GM12865 (cell line): ENCODE measurements around the gene TH.
"Not testable (repeated sequence)": the region's sequence is repeated elsewhere in the genome, so short reads cannot be mapped to it uniquely, and the experiment has no call there.

Experiments used
- DNase-seq: peaks from one replicate; pipeline ENCODE4 v3.0.0; 2010; ENCODE audit warnings: low read depth
- H3K4me3 ChIP-seq: 2 replicates; pipeline ENCODE4 v1.5.1; 2011; ENCODE audit warnings: mild to moderate bottlenecking, low read depth, low read length, control low read depth
- TF ChIP-seq, protein P1 (sequence below): IDR thresholded peaks from 2 replicates; pipeline ENCODE4 v1.5.1; 2011; ENCODE audit warnings: low read length, control low read depth, low read depth, inconsistent platforms; ENCODE audit not compliant: insufficient read depth; ENCODE audit errors: missing control alignments

TH gene

GRCh38 chr11:2180347-2180746 is 8.7 kb upstream of the TH start:
- no peak for DNase-seq
- no peak overlapping the region for H3K4me3 ChIP-seq
- TF ChIP-seq, protein P1, sequence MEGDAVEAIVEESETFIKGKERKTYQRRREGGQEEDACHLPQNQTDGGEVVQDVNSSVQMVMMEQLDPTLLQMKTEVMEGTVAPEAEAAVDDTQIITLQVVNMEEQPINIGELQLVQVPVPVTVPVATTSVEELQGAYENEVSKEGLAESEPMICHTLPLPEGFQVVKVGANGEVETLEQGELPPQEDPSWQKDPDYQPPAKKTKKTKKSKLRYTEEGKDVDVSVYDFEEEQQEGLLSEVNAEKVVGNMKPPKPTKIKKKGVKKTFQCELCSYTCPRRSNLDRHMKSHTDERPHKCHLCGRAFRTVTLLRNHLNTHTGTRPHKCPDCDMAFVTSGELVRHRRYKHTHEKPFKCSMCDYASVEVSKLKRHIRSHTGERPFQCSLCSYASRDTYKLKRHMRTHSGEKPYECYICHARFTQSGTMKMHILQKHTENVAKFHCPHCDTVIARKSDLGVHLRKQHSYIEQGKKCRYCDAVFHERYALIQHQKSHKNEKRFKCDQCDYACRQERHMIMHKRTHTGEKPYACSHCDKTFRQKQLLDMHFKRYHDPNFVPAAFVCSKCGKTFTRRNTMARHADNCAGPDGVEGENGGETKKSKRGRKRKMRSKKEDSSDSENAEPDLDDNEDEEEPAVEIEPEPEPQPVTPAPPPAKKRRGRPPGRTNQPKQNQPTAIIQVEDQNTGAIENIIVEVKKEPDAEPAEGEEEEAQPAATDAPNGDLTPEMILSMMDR = no peak

GRCh38 chr11:2179516-2179915 is 7.9 kb upstream of the TH start:
- H3K4me3 ChIP-seq = no peak overlapping the region
- TF ChIP-seq, protein P1 = no peak

GRCh38 chr11:2178906-2179494 is 7.4 kb upstream of the TH start:
- TF ChIP-seq, protein P1 = no peak
- H3K4me3 ChIP-seq = no peak overlapping the region
- no peak for DNase-seq

More at GRCh38 chr11:2179516-2179915, 7.9 kb upstream of the TH start:
- DNase-seq = no peak

DNA sequence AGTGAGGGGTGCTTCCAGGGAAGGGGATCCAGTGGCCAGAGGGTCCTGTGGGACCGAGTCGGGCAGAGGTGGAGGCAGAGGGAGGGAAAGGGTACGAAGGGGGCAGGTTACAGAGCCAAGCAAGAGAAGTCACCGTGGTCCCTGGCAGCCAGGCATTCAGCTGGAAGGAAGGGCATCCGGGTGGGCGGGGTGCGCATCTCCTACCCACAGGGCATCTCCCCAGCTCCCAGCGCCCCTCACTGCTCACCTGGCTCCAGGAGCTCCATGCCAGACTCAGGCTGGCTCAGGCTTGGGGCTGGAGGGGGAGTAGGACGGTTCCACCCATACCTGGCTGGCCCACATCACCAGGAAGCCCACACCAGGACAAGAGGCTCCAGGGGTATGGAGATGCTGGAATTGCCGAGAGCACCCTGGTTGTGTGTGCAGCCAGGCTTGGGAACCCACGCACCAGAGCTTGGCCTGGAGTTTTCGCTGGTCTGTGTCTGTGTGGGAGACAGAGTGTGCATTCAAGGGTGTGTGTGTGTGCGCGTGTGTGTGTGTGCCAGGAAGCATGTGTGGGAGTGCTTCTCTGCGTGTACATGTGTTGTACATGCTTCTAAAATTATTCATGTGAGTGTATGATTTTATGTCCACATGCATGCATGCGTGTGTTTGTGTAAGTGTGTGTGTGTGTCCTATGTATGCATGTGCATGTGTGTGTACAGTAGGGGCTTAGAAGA is 6.6 kb upstream of the TH start:
- H3K4me3 ChIP-seq, DNase-seq: not testable (repeated sequence)

DNA sequence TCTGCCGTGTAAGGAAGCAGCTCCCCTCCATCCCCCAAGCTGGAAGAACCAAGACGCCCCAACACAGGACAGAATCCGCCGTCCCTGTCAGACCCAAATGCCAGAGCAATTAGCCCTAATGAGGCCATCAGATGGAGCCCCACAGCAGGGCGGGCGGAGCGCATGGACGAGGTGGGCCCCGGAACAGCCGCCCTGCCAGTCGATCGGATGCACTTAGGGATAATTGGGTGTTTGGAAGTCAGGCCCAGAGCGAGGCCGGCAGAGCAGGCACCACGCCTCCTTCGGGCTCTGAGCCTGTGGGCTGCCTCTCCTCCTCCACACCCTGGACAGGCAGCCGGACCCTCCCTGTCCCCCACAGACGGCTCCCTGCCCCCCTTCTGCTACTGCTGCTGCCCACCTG is 5.5 kb upstream of the TH start:
- H3K4me3 ChIP-seq = no peak overlapping the region
- no peak for DNase-seq
- TF ChIP-seq, protein P1 = no peak

DNA sequence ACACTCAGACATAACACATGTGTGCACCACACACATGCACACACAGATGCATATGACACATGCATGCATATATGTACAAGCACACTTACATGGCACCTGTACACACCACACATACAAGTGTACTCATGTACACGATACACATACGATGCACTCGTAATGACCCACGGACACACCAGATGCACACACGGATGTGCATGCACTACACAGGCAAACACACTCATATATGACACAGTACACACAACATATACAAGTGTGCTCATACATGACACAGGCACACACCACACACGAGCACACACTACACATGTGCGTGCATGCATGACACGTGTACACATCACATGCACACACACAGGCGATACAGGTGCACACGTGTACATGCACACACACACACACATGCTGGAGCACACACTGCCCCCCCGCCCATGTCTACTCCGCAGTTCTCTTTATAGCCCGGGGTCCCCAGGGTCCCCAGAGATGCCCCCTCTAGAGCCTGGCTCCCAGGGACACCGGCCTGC is 4.8 kb upstream of the TH start:
- TF ChIP-seq, protein P1 = no peak
- H3K4me3 ChIP-seq = no peak overlapping the region
- no peak for DNase-seq

DNA sequence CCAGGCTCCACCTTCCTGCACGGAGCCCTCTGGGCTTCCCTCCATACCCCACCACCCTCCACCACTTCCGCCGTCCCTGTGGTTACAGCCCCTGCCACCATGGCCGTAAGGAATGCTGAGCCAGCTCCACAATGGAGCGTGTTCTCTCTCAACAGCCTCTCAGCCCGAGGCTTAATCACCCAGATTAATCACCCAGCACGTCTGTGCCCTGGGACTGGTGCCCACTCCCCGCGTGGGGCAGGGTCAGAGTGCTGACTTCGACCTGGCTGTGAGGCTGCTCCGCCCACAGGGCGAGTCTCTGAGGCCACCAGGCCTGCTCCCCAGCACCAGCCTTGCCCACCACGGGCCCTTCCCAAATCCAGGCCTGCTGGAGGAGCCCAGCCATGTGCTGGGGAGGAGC is 4.0 kb upstream of the TH start:
- TF ChIP-seq, protein P1 = no peak
- no peak overlapping the region for H3K4me3 ChIP-seq
- no peak for DNase-seq
